ENCODE data around the gene ZNF273. TPM values are rescaled to one million over a fixed set of nuclear protein-coding genes. Genes with fewer than 3 reads are reported as not detected.

Gene ZNF273
- total RNA-seq, 1 experiment from 2014 or later = 17.9 TPM

GRCh38 chr7:64892116-64892515, 11.0 kb upstream of the ZNF273 start:
- no peaks in the 10 kb centered on the region for H3K9me3 Mint-ChIP-seq
- Histone ChIP-seq H3K4me2 (ENCODE audit: insufficient read depth, insufficient read length, low read length) (no peak overlapping the region), H3K4ac (ENCODE audit: low read depth, low read length) (no peak overlapping the region), H4K91ac (ENCODE audit: insufficient read length, low read depth, low read length) (no peak overlapping the region), H3K14ac (ENCODE audit: insufficient read depth, low read length) (no peak overlapping the region), H3K23ac (ENCODE audit: insufficient read length, low read depth, low read length) (no peak overlapping the region), H4K5ac (ENCODE audit: insufficient read length, low read depth, low read length) (no peak overlapping the region), H3K23me2 (ENCODE audit: insufficient read length, low read depth, low read length, poor library complexity, severe bottlenecking) (peaks cover 14% of the 10 kb centered on the region), H2AK5ac (ENCODE audit: insufficient read length, low read length) (no peak overlapping the region), H2BK15ac (ENCODE audit: low read depth, low read length) (no peak overlapping the region), H4K20me1 (ENCODE audit: control insufficient read depth, insufficient read depth, insufficient read length) (no peaks in the 10 kb centered on the region), H4K8ac (replicated peaks; ENCODE audit: insufficient read length, low read depth, low read length) (no peak overlapping the region), H3K27ac (ENCODE audit: insufficient read length, low read depth, low read length) (no peak overlapping the region), H3K79me2 (ENCODE audit: insufficient read depth, low read length) (no peaks in the 10 kb centered on the region), H2BK20ac (ENCODE audit: low read depth, low read length, poor library complexity, severe bottlenecking) (no peak overlapping the region), H3K4me1 (ENCODE audit: insufficient read depth, low read length) (no peaks in the 10 kb centered on the region), H3K18ac (ENCODE audit: insufficient read length, low read depth, low read length) (no peak overlapping the region), H2BK120ac (ENCODE audit: low read depth, low read length, poor library complexity, severe bottlenecking) (no peak overlapping the region), H3K9ac (ENCODE audit: extremely low read depth, insufficient read length, low read length) (no peak overlapping the region), H3T11ph (ENCODE audit: low read length) (no peak overlapping the region), H3K27me3 (ENCODE audit: insufficient read depth, low read length) (peaks cover 28% of the 10 kb centered on the region; the same call in 1 of the 2 replicates), H2BK12ac (ENCODE audit: insufficient read length, low read depth, low read length) (no peak overlapping the region), H3K9me3 (ENCODE audit: control insufficient read depth, low read depth, low read length) (no peaks in the 10 kb centered on the region), H2AFZ (ENCODE audit: low read length) (no peak overlapping the region), H2BK5ac (ENCODE audit: insufficient read length, low read length) (no peak overlapping the region), H3K79me1 (ENCODE audit: insufficient read depth, low read depth, low read length, poor library complexity, severe bottlenecking) (no peaks in the 10 kb centered on the region), H3K56ac (ENCODE audit: insufficient read length, low read depth, low read length) (no peak overlapping the region)
- H3K4me1 Mint-ChIP-seq = peaks cover 9 to 20% of the 10 kb centered on the region in 2 experiments
- no peak overlapping the region for H3K27ac Mint-ChIP-seq
- H3K4me3 Mint-ChIP-seq = no peak overlapping the region
- H3K27me3 Mint-ChIP-seq (ENCODE audit: low read depth) = peaks cover 59% of the 10 kb centered on the region
- TF ChIP-seq CTCF (conservative IDR thresholded peaks at IDR 0.05) = no peak
- no peaks in the 10 kb centered on the region; a peak in 1 of 7 replicates for H3K36me3 Mint-ChIP-seq (ENCODE audit: insufficient read depth in 1 of 3, low read depth in 3 of 3)
- no peak for DNase-seq
